Neuronal stem cell (in vitro differentiated cells): Measurements from ENCODE around the gene MAP7D2.

Experiments
- DNase-seq: peaks from one replicate; pipeline ENCODE4 v3.0.0-alpha.2; 2013; ENCODE audit warnings: low spot score
- H2AFZ ChIP-seq: one replicate; pipeline ENCODE4 v1.6.1; 2013; ENCODE audit warnings: mild to moderate bottlenecking, low read length, inconsistent platforms
- H2AK5ac ChIP-seq: 2 replicates; pipeline ENCODE4 v1.6.1; 2013; ENCODE audit warnings: low read depth, mild to moderate bottlenecking, inconsistent platforms, low read length, moderate library complexity, mixed read lengths
- H2BK120ac ChIP-seq: 2 replicates; pipeline ENCODE4 v1.6.1; 2013; ENCODE audit warnings: low read depth, mild to moderate bottlenecking, inconsistent platforms, low read length, moderate library complexity, mixed read lengths
- H2BK12ac ChIP-seq: one replicate; pipeline ENCODE4 v1.6.1; 2013; ENCODE audit warnings: low read length, inconsistent platforms
- H2BK15ac ChIP-seq: 2 replicates; pipeline ENCODE4 v1.6.1; 2013; ENCODE audit warnings: mild to moderate bottlenecking, low read length, inconsistent platforms, mixed read lengths
- H2BK5ac ChIP-seq: one replicate; pipeline ENCODE4 v1.6.1; 2013; ENCODE audit warnings: inconsistent platforms, mild to moderate bottlenecking, low read length, moderate library complexity
- H3K14ac ChIP-seq: one replicate; pipeline ENCODE4 v1.6.1; 2013; ENCODE audit warnings: low read length, inconsistent platforms
- H3K18ac ChIP-seq: 2 replicates; pipeline ENCODE4 v1.6.1; 2013; ENCODE audit warnings: low read length, inconsistent platforms
- H3K23ac ChIP-seq: 2 replicates; pipeline ENCODE4 v1.6.1; 2013; ENCODE audit warnings: low read depth, mild to moderate bottlenecking, mixed read lengths, low read length, inconsistent platforms; ENCODE audit not compliant: poor library complexity
- H3K27ac ChIP-seq: replicated peaks from 3 replicates; pipeline ENCODE4 v1.5.1; 2013; ENCODE audit warnings: low read length, inconsistent platforms
- H3K27me3 ChIP-seq, 3 experiments: 2 replicates each; pipeline ENCODE4 v1.6.1; 2013; ENCODE audit warnings: low read length in 3 of 3, mild to moderate bottlenecking in 2 of 3, inconsistent platforms in 1 of 3, low read depth in 1 of 3, mixed read lengths in 1 of 3, moderate library complexity in 1 of 3; ENCODE audit not compliant: control insufficient read depth in 3 of 3, insufficient read depth in 3 of 3
- H3K36me3 ChIP-seq, 2 donors: replicated peaks in 1 of 2; 2 replicates each; pipeline ENCODE4 v1.6.1; 2013; ENCODE audit warnings: low read length in 2 of 2; ENCODE audit not compliant: control insufficient read depth in 2 of 2, insufficient read depth in 2 of 2
- H3K4ac ChIP-seq: 2 replicates; pipeline ENCODE4 v1.6.1; 2013; ENCODE audit warnings: inconsistent platforms, mild to moderate bottlenecking, low read length, moderate library complexity
- H3K4me1 ChIP-seq, 2 donors: 1 replicate in 1 of 2; 2 replicates in 1 of 2; pipeline ENCODE4 v1.6.1; 2013; ENCODE audit warnings: low read length in 2 of 2, low read depth in 1 of 2; ENCODE audit not compliant: control insufficient read depth in 2 of 2, insufficient read depth in 1 of 2
- H3K4me2 ChIP-seq: one replicate; pipeline ENCODE4 v1.6.1; 2013; ENCODE audit warnings: mild to moderate bottlenecking, low read length, inconsistent platforms; ENCODE audit not compliant: insufficient read depth, poor library complexity, severe bottlenecking
- H3K4me3 ChIP-seq, 2 donors: 2 replicates each; pipeline ENCODE4 v1.5.1; 2013; ENCODE audit warnings: low read length in 2 of 2, mild to moderate bottlenecking in 2 of 2, inconsistent platforms in 1 of 2, moderate library complexity in 1 of 2
- H3K79me1 ChIP-seq: one replicate; pipeline ENCODE4 v1.6.1; 2013; ENCODE audit warnings: low read depth, mild to moderate bottlenecking, inconsistent platforms, low read length, moderate library complexity
- H3K9ac ChIP-seq: one replicate; pipeline ENCODE4 v1.6.1; 2013; ENCODE audit warnings: mild to moderate bottlenecking, low read depth, low read length, inconsistent platforms; ENCODE audit not compliant: poor library complexity
- H3K9me3 ChIP-seq, 2 donors: replicated peaks in 1 of 2; 2 replicates each; pipeline versions ENCODE3 to v1.6.1; 2013; ENCODE audit warnings: low read length in 2 of 2, mild to moderate bottlenecking in 2 of 2, inconsistent platforms in 1 of 2, low read depth in 1 of 2, mixed read lengths in 1 of 2, moderate library complexity in 1 of 2; ENCODE audit not compliant: control insufficient read depth in 2 of 2, insufficient read depth in 1 of 2
- H4K8ac ChIP-seq: one replicate; pipeline ENCODE4 v1.6.1; 2013; ENCODE audit warnings: low read depth, mild to moderate bottlenecking, inconsistent platforms, low read length, moderate library complexity
- H4K91ac ChIP-seq: one replicate; pipeline ENCODE4 v1.6.1; 2013; ENCODE audit warnings: low read length, low read depth, mild to moderate bottlenecking, inconsistent platforms; ENCODE audit not compliant: poor library complexity
- WGBS, 2 donors: extraction: QIAGEN DNeasy Blood & Tissue Kit; methylation state at CpG; one replicate each; pipeline ENCODE4 v1.1.7; 2013; ENCODE audit warnings: missing lambda C conversion rate in 2 of 2, mixed read lengths in 1 of 2; ENCODE audit not compliant: insufficient read length in 2 of 2, insufficient replicate concordance in 1 of 2; ENCODE audit errors: extremely low coverage in 2 of 2; 5-methylcytosine and 5-hydroxymethylcytosine counted together

The MAP7D2 gene

GRCh38 chrX:20143111-20143510, 26.4 kb upstream of the MAP7D2 start:
- H3K23ac ChIP-seq, result no peak overlapping the region
- no peak overlapping the region for H2BK5ac ChIP-seq
- H3K4me1 ChIP-seq, result no peaks in the 10 kb centered on the region
- H2BK120ac ChIP-seq, result no peak overlapping the region
- WGBS, 2 donors, result no CpG with 5 or more reads among the region's 6 CpGs
- H3K27me3 ChIP-seq, result no peaks in the 10 kb centered on the region
- DNase-seq, result no peak
- no peaks in the 10 kb centered on the region for H3K9me3 ChIP-seq
- no peak overlapping the region for H3K18ac ChIP-seq
- H2AK5ac ChIP-seq, result no peak overlapping the region
- no peak overlapping the region for H2BK15ac ChIP-seq
- no peak overlapping the region for H3K4ac ChIP-seq
- no peak overlapping the region for H3K4me2 ChIP-seq
- H3K27ac ChIP-seq, result no peak overlapping the region
- no peaks in the 10 kb centered on the region for H3K79me1 ChIP-seq
- H2BK12ac ChIP-seq, result no peak overlapping the region
- H2AFZ ChIP-seq, result no peak overlapping the region
- no peak overlapping the region for H3K9ac ChIP-seq
- H4K8ac ChIP-seq, result no peak overlapping the region
- H3K36me3 ChIP-seq, result peaks cover 0 to 24% of the 10 kb centered on the region in 2 donors
- H4K91ac ChIP-seq, result no peak overlapping the region
- H3K4me3 ChIP-seq, result no peak overlapping the region
- no peak overlapping the region for H3K14ac ChIP-seq

- H3K36me3 ChIP-seq, result peaks cover 3 to 37% of the 10 kb centered on the region in 2 donors
Observed at GRCh38 chrX:20141281-20142220, 24.8 kb upstream of the MAP7D2 start, which contains the start of gene EIF1AX. EIF1AX (minus strand) TSS chrX:20141838; CDS start chrX:20141640, 198 bp downstream.

GRCh38 chrX:20140420-20140819, 23.7 kb upstream of the MAP7D2 start:
- Histone ChIP-seq H3K27ac (no peak overlapping the region), H3K4me3 (peak overlapping the region in 1 of 2 donors; percentile 65), H2AK5ac (no peak overlapping the region), H3K4me1 (no peaks in the 10 kb centered on the region), H2BK12ac (no peak overlapping the region), H3K4me2 (peak overlapping the region; percentile 18), H3K14ac (no peak overlapping the region), H2BK5ac (no peak overlapping the region), H3K9ac (no peak overlapping the region), H2BK15ac (no peak overlapping the region), H3K9me3 (no peaks in the 10 kb centered on the region), H3K27me3 (no peaks in the 10 kb centered on the region), H2BK120ac (no peak overlapping the region), H3K36me3 (peaks cover 3 to 49% of the 10 kb centered on the region in 2 donors), H4K8ac (no peak overlapping the region), H3K4ac (no peak overlapping the region), H4K91ac (no peak overlapping the region), H3K79me1 (no peaks in the 10 kb centered on the region), H2AFZ (no peak overlapping the region), H3K18ac (no peak overlapping the region), H3K23ac (no peak overlapping the region)
- WGBS, 2 donors, result no CpG with 5 or more reads among the region's 3 CpGs
- DNase-seq, result no peak

More at GRCh38 chrX:20141281-20142220, 24.8 kb upstream of the MAP7D2 start, which contains the start of gene EIF1AX:
- Histone ChIP-seq H2BK15ac (no peak within 1 kb of the TSS), H2BK120ac (no peak within 1 kb of the TSS), H3K23ac (no peak within 1 kb of the TSS), H3K4me3 (peak within 1 kb of the TSS; percentile 65 to 100), H3K79me1 (no peaks in the 10 kb centered on the region), H2BK5ac (no peak within 1 kb of the TSS), H3K9me3 (no peaks in the 10 kb centered on the region), H3K4me2 (peak within 1 kb of the TSS; percentile 40), H2AFZ (peak within 1 kb of the TSS; percentile 71), H3K27me3 (no peaks in the 10 kb centered on the region), H3K27ac (no peak within 1 kb of the TSS), H3K4me1 (no peaks in the 10 kb centered on the region), H3K18ac (peak within 1 kb of the TSS; percentile 76), H2AK5ac (no peak within 1 kb of the TSS), H3K4ac (no peak within 1 kb of the TSS), H2BK12ac (no peak within 1 kb of the TSS), H4K8ac (no peak within 1 kb of the TSS), H3K9ac (peak within 1 kb of the TSS; percentile 70), H3K14ac (no peak within 1 kb of the TSS), H4K91ac (no peak within 1 kb of the TSS)
- no CpG with 5 or more reads among the region's 82 CpGs for WGBS, 2 donors
- peak; percentile 88 for DNase-seq

- H4K91ac ChIP-seq, result no peak overlapping the region
- H3K36me3 ChIP-seq, result peaks cover 3 to 53% of the 10 kb centered on the region in 2 donors
- no peaks in the 10 kb centered on the region for H3K4me1 ChIP-seq
- H3K23ac ChIP-seq, result no peak overlapping the region
- H3K18ac ChIP-seq, result no peak overlapping the region
- peak overlapping the region; percentile 11 for H3K4me2 ChIP-seq
- H3K9me3 ChIP-seq, result no peaks in the 10 kb centered on the region
- DNase-seq, result no peak
- H3K27ac ChIP-seq, result no peak overlapping the region
- H3K9ac ChIP-seq, result no peak overlapping the region
- no peak overlapping the region for H2AK5ac ChIP-seq
- H4K8ac ChIP-seq, result no peak overlapping the region
- no peak overlapping the region for H3K14ac ChIP-seq
- no peak overlapping the region for H3K4ac ChIP-seq
- WGBS, 2 donors, result no CpG with 5 or more reads among the region's 2 CpGs
- H2BK120ac ChIP-seq, result no peak overlapping the region
- no peak overlapping the region for H2AFZ ChIP-seq
- no peak overlapping the region for H2BK5ac ChIP-seq
- no peaks in the 10 kb centered on the region for H3K79me1 ChIP-seq
- H2BK15ac ChIP-seq, result no peak overlapping the region
- H2BK12ac ChIP-seq, result no peak overlapping the region
- H3K4me3 ChIP-seq, result peak overlapping the region in 1 of 2 donors; percentile 65
- no peaks in the 10 kb centered on the region for H3K27me3 ChIP-seq
Observed at GRCh38 chrX:20139966-20140365, 23.3 kb upstream of the MAP7D2 start.
